GM12878 (cell line): ENCODE data around the gene S100A6. TPM values are rescaled to one million over a fixed set of nuclear protein-coding genes. Genes with fewer than 3 reads are reported as not detected.

Experiments used
- E2F8 ChIP-seq: fragments of 450-650 bp; IDR thresholded peaks from 2 replicates; pipeline ENCODE4 v1.6.1; 2018; ENCODE audit warnings: mild to moderate bottlenecking, low read depth, moderate library complexity; ENCODE audit not compliant: partially characterized antibody
- EP300 ChIP-seq, 2 experiments: fragments of 150-350 bp in 1 of 2; IDR thresholded peaks; 2 replicates each; pipeline ENCODE4 v1.6.1; 2011 to 2012; ENCODE audit warnings: low read depth in 2 of 2, low read length in 2 of 2, borderline replicate concordance in 1 of 2, improper control_type of control experiment in 1 of 2, inconsistent platforms in 1 of 2; ENCODE audit not compliant: control insufficient read depth in 1 of 2
- ESRRA ChIP-seq: IDR thresholded peaks from 2 replicates; pipeline ENCODE4 v1.6.1; 2012; ENCODE audit warnings: mild to moderate bottlenecking, low read length, improper control_type of control experiment
- MLLT1 ChIP-seq: fragments of 450-650 bp; IDR thresholded peaks from 2 replicates; pipeline ENCODE4 v1.6.1; 2016; ENCODE audit warnings: mild to moderate bottlenecking
- NKRF ChIP-seq: fragments of 450-650 bp; conservative IDR thresholded peaks from 2 replicates; pipeline ENCODE4 v1.6.1; 2017; ENCODE audit warnings: mild to moderate bottlenecking, moderate library complexity
- NRF1 ChIP-seq: conservative IDR thresholded peaks from 2 replicates; pipeline ENCODE4 v1.6.1; 2011; ENCODE audit warnings: mild to moderate bottlenecking, low read depth, low read length, improper control_type of control experiment
- SRF ChIP-seq, 2 experiments: IDR thresholded peaks; 2 replicates each; pipeline ENCODE4 v1.6.1; 2011; ENCODE audit warnings: low read depth in 2 of 2, low read length in 2 of 2, mild to moderate bottlenecking in 1 of 2, moderate library complexity in 1 of 2
- ZNF207 ChIP-seq: fragments of 450-650 bp; IDR thresholded peaks from 2 replicates; pipeline ENCODE4 v1.6.1; 2014; ENCODE audit warnings: antibody characterized with exemption, mild to moderate bottlenecking, borderline replicate concordance
- ZNF274 ChIP-seq: IDR thresholded peaks from one replicate; pipeline ENCODE4 v1.8.0; 2011; ENCODE audit not compliant: insufficient read length, insufficient read depth
- polyA plus RNA-seq, 11 experiments: library from polyadenylated mRNA; depleted of rRNA in 4 of 11; unstranded in 6 of 11; stranded (reverse) in 5 of 11; fragments of >200 nt; fragmentation: Nextera tagmentation in 4 of 11; fragmentation: Illumina TruSeq in 1 of 11; extraction: Ambion mirVana in 4 of 11; extraction: Trizol in 1 of 11; gene quantifications; 1 replicate in 1 of 11; 2 replicates in 10 of 11; pipeline versions ENCODE4 v1.2.1 to v1.2.3, GENCODE V29; 2011 to 2016; ENCODE audit warnings: inconsistent platforms in 2 of 11, missing spikeins in 2 of 11, low read depth in 1 of 11
- total RNA-seq, 4 experiments: library from RNA; depleted of rRNA in 3 of 4; stranded (reverse); fragments of >200 nt in 3 of 4; fragmentation: Illumina TruSeq in 1 of 4; extraction: Trizol in 1 of 4; gene quantifications; 2 replicates each; pipeline versions ENCODE4 v1.2.1 to v1.2.3, GENCODE V29; 2013 to 2021

The S100A6 gene
- total and polyA plus RNA-seq, 10 of the 15 experiments (the other 5 are each of a cell fraction or from before 2014, with no cell fraction given): 7.2 to 121 (median 45.7) TPM

GRCh38 chr1:153537376-153537730 lies 1.6 kb upstream of the S100A6 start (continued):
- TF ChIP-seq NKRF: no peak
- no peak for TF ChIP-seq ZNF274
- TF ChIP-seq E2F8: no peak
- no peak for TF ChIP-seq SRF (IDR thresholded peaks at IDR 0.05; ENCODE audit: low read depth in 2 of 2, low read length in 2 of 2)
- no peak for TF ChIP-seq EP300 (IDR thresholded peaks at IDR 0.05; ENCODE audit: borderline replicate concordance in 1 of 2, control insufficient read depth in 1 of 2, low read depth in 2 of 2, low read length in 2 of 2)
- TF ChIP-seq MLLT1: no peak
- no peak for TF ChIP-seq NRF1
- TF ChIP-seq ZNF207: no peak
- TF ChIP-seq ESRRA: no peak
